Spleen (tissue), 7 donors: ENCODE results near the gene THRA.

Source experiments
- CTCF ChIP-seq, 11 experiments: fragments of 200-600 bp in 7 of 11; fragments of 450-650 bp in 4 of 11; sonication (generic) in 4 of 11; IDR thresholded peaks in 8 of 11; conservative IDR thresholded peaks in 3 of 11; 1 replicate in 7 of 11; 2 replicates in 4 of 11; pipeline versions ENCODE4 v1.4.0 to v1.8.0; 2016 to 2021; ENCODE audit warnings: antibody characterized with exemption in 11 of 11, inconsistent platforms in 4 of 11, mild to moderate bottlenecking in 1 of 11
- POLR2A ChIP-seq, 3 donors: fragments of 450-650 bp; IDR thresholded peaks; one replicate each; pipeline ENCODE4 v1.5.1; 2017; ENCODE audit warnings: antibody characterized with exemption in 3 of 3, mild to moderate bottlenecking in 1 of 3
- donor health status: DM: no; HTN: no; CAD: no; lungs with moderate emphysema.
- donor health status: DM: no; HTN: no; CAD: no.
- donor health status: DM: no; HTN: no; CAD: no.

DNA sequence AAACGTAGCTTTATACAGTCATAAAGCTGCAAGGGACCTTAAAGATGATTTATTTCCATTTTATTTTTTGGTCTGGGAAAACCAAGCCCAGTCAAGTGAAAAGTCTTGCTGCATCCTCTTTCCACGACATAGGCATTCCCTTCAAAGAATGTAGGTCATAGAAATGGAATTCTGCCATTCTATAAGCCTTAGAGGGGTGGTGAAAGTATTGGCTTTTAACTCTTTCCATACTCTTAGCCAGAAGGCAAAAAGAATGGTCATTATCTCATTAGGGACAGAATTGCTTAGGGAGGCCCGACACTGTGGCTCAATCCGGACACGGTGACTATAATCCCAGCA, 51.1 kb downstream of the THRA start:
- no peak for TF ChIP-seq CTCF (IDR thresholded peaks at IDR 0.05 in 8 of 11, conservative IDR thresholded peaks at IDR 0.05 in 3 of 11)
- no peak for TF ChIP-seq POLR2A (IDR thresholded peaks at IDR 0.05)
